ENCODE data around the gene STOML1. TPM values are rescaled to one million over a fixed set of nuclear protein-coding genes. Genes with fewer than 3 reads are reported as not detected.

STOML1 gene
- total RNA-seq, 1 experiment from 2014 or later: 2.5 TPM

GRCh38 chr15:74011610-74012009 lies 19.5 kb upstream of the STOML1 start:
- Mint-ChIP-seq H3K9me3 (no peaks in the 10 kb centered on the region), H3K4me3 (no peak overlapping the region), H3K27ac (no peak overlapping the region), H3K27me3 (ENCODE audit: low read depth) (no peaks in the 10 kb centered on the region), H3K4me1 (peaks cover 6 to 13% of the 10 kb centered on the region in 2 experiments), H3K36me3 (ENCODE audit: insufficient read depth in 1 of 3, low read depth in 3 of 3) (peaks cover 1 to 13% (median 9%) of the 10 kb centered on the region in 3 experiments; a peak in 5 of 7 replicates)
- no peak overlapping the region for H3K56ac ChIP-seq (ENCODE audit: insufficient read length, low read depth, low read length)
- H2BK20ac ChIP-seq (ENCODE audit: low read depth, low read length, poor library complexity, severe bottlenecking): no peak overlapping the region
- H3K23ac ChIP-seq (ENCODE audit: insufficient read length, low read depth, low read length): no peak overlapping the region
- no peak overlapping the region for H2BK15ac ChIP-seq (ENCODE audit: low read depth, low read length)
- no peak overlapping the region for H4K5ac ChIP-seq (ENCODE audit: insufficient read length, low read depth, low read length)
- H3K4me2 ChIP-seq (ENCODE audit: insufficient read depth, insufficient read length, low read length): no peak overlapping the region
- H3K27ac ChIP-seq (ENCODE audit: insufficient read length, low read depth, low read length): no peak overlapping the region
- H3K14ac ChIP-seq (ENCODE audit: insufficient read depth, low read length): no peak overlapping the region
- H4K20me1 ChIP-seq (ENCODE audit: control insufficient read depth, insufficient read depth, insufficient read length): no peaks in the 10 kb centered on the region
- no peak overlapping the region for H3K4ac ChIP-seq (ENCODE audit: low read depth, low read length)
- H2BK5ac ChIP-seq (ENCODE audit: insufficient read length, low read length): no peak overlapping the region
- no peak for TF ChIP-seq CTCF (conservative IDR thresholded peaks at IDR 0.05)
- no CpG with 5 or more reads among the region's 2 CpGs for WGBS (ENCODE audit: extremely low coverage, insufficient read length, low lambda C conversion rate)
- H3K4me1 ChIP-seq (ENCODE audit: insufficient read depth, low read length): peaks cover 2% of the 10 kb centered on the region; the same call in 1 of the 2 replicates
- no peaks in the 10 kb centered on the region for H3K27me3 ChIP-seq (ENCODE audit: insufficient read depth, low read length)
- H2AFZ ChIP-seq (ENCODE audit: low read length): no peak overlapping the region
- DNase-seq: no peak
- no peaks in the 10 kb centered on the region for H3K23me2 ChIP-seq (ENCODE audit: insufficient read length, low read depth, low read length, poor library complexity, severe bottlenecking)
- H3K79me2 ChIP-seq (ENCODE audit: insufficient read depth, low read length): peaks cover 3% of the 10 kb centered on the region; the same call in 1 of the 2 replicates
- no peak overlapping the region for H3K9ac ChIP-seq (ENCODE audit: extremely low read depth, insufficient read length, low read length)
- no peak overlapping the region for H3T11ph ChIP-seq (ENCODE audit: low read length)
- H3K79me1 ChIP-seq (ENCODE audit: insufficient read depth, low read depth, low read length, poor library complexity, severe bottlenecking): peaks cover 2% of the 10 kb centered on the region
- H2AK5ac ChIP-seq (ENCODE audit: insufficient read length, low read length): no peak overlapping the region
- no peak overlapping the region for H4K8ac ChIP-seq (replicated peaks; ENCODE audit: insufficient read length, low read depth, low read length)
- no peak overlapping the region for H4K91ac ChIP-seq (ENCODE audit: insufficient read length, low read depth, low read length)
- no peak overlapping the region for H2BK120ac ChIP-seq (ENCODE audit: low read depth, low read length, poor library complexity, severe bottlenecking)
- no peak overlapping the region for H2BK12ac ChIP-seq (ENCODE audit: insufficient read length, low read depth, low read length)
- no peaks in the 10 kb centered on the region for H3K9me3 ChIP-seq (ENCODE audit: control insufficient read depth, low read depth, low read length)
- H3K18ac ChIP-seq (ENCODE audit: insufficient read length, low read depth, low read length): no peak overlapping the region

All from H9 (cell line).